Measurements from ENCODE around the gene LGALS7. TPM values are rescaled to one million over a fixed set of nuclear protein-coding genes. Genes with fewer than 3 reads are reported as not detected.

The LGALS7 gene
- total and polyA plus RNA-seq, 5 donors, result 0.79 to 1.1 TPM; not detected in 3

- H3K27ac ChIP-seq (ENCODE audit: low read length), result no peak overlapping the region
- no peaks in the 10 kb centered on the region for H3K4me1 ChIP-seq (ENCODE audit: control insufficient read depth, insufficient read depth, low read length)
- no peaks in the 10 kb centered on the region for H3K27me3 ChIP-seq (ENCODE audit: control insufficient read depth, insufficient read depth)
- DNase-seq (peak; percentile 80 to 91 (median 90)), ATAC-seq (peak; percentile 35 to 40)
- 68% methylated on average over 17 of the region's 17 CpGs for WGBS
- no peaks in the 10 kb centered on the region for H3K9me3 ChIP-seq (ENCODE audit: control insufficient read depth, low read length)
- intact Hi-C loops (cut with DNase I), result loop anchor here in 1 of 4 donors (5.0 kb wide), 1 partner anchor 78 kb away; no protein-coding TSS in a partner anchor
- H3K4me3 ChIP-seq (ENCODE audit: low read length), result no peak overlapping the region
Measured at GRCh38 chr19:38729653-38730469, 43.5 kb downstream of the LGALS7 start.

- Histone ChIP-seq H3K4me3 (ENCODE audit: low read length) (no peak overlapping the region), H3K4me1 (ENCODE audit: control insufficient read depth, insufficient read depth, low read length) (no peaks in the 10 kb centered on the region), H3K9me3 (ENCODE audit: control insufficient read depth, low read length) (no peaks in the 10 kb centered on the region), H3K27me3 (ENCODE audit: control insufficient read depth, insufficient read depth) (no peaks in the 10 kb centered on the region), H3K27ac (ENCODE audit: low read length) (no peak overlapping the region)
- 79% methylated on average over 37 of the region's 37 CpGs for WGBS
- intact Hi-C loops (cut with DNase I), result loop anchor here in 1 of 4 donors (5.0 kb wide), 1 partner anchor 77 kb away; no protein-coding TSS in a partner anchor
- ATAC-seq, result peak in 1 of 2 donors; percentile 1
- peak; percentile 28 to 71 (median 59) for DNase-seq
Measured at GRCh38 chr19:38728752-38729541, 44.4 kb downstream of the LGALS7 start.

GRCh38 chr19:38727868-38728660 is 45.3 kb downstream of the LGALS7 start:
- no peak overlapping the region for H3K27ac ChIP-seq (ENCODE audit: low read length)
- intact Hi-C loops (cut with DNase I), result loop anchor here in 1 of 4 donors (5.0 kb wide), 1 partner anchor 76 kb away; no protein-coding TSS in a partner anchor
- peak; percentile 22 to 45 for ATAC-seq
- H3K4me3 ChIP-seq (ENCODE audit: low read length), result no peak overlapping the region
- WGBS, result 50% methylated on average over 33 of the region's 33 CpGs
- peak; percentile 52 to 80 (median 77) for DNase-seq
- H3K4me1 ChIP-seq (ENCODE audit: control insufficient read depth, insufficient read depth, low read length), result peaks cover 1% of the 10 kb centered on the region
- no peaks in the 10 kb centered on the region for H3K27me3 ChIP-seq (ENCODE audit: control insufficient read depth, insufficient read depth)
- H3K9me3 ChIP-seq (ENCODE audit: control insufficient read depth, low read length), result no peaks in the 10 kb centered on the region

- Histone ChIP-seq H3K4me1 (ENCODE audit: control insufficient read depth, insufficient read depth, low read length) (peaks cover 7% of the 10 kb centered on the region), H3K4me3 (ENCODE audit: low read length) (no peak overlapping the region), H3K27ac (ENCODE audit: low read length) (no peak overlapping the region), H3K9me3 (ENCODE audit: control insufficient read depth, low read length) (no peaks in the 10 kb centered on the region), H3K27me3 (ENCODE audit: control insufficient read depth, insufficient read depth) (no peaks in the 10 kb centered on the region)
- intact Hi-C loops (cut with DNase I), result loop anchor here in 1 of 4 donors (5.0 kb wide), 1 partner anchor 75 kb away; no protein-coding TSS in a partner anchor
- DNase-seq (peak in 2 of 3 donors; percentile 13 to 49), ATAC-seq (no peak)
- 81% methylated on average over 17 of the region's 17 CpGs for WGBS
Measured at GRCh38 chr19:38727306-38727867, 45.9 kb downstream of the LGALS7 start.

- no peaks in the 10 kb centered on the region for H3K9me3 ChIP-seq (ENCODE audit: control insufficient read depth, low read length)
- H3K4me1 ChIP-seq (ENCODE audit: control insufficient read depth, insufficient read depth, low read length), result peaks cover 9% of the 10 kb centered on the region
- no peak overlapping the region for H3K27ac ChIP-seq (ENCODE audit: low read length)
- intact Hi-C loops (cut with DNase I), result loop anchor here in 1 of 4 donors (5.0 kb wide), 1 partner anchor 75 kb away; no protein-coding TSS in a partner anchor
- H3K4me3 ChIP-seq (ENCODE audit: low read length), result no peak overlapping the region
- DNase-seq, result peak; percentile 16 to 63 (median 47)
- no peak for ATAC-seq
- no peaks in the 10 kb centered on the region for H3K27me3 ChIP-seq (ENCODE audit: control insufficient read depth, insufficient read depth)
- 71% methylated on average over 30 of the region's 30 CpGs for WGBS
Measured at GRCh38 chr19:38726761-38727301, 46.5 kb downstream of the LGALS7 start.

- Histone ChIP-seq H3K9me3 (ENCODE audit: control insufficient read depth, low read length) (no peaks in the 10 kb centered on the region), H3K27me3 (ENCODE audit: control insufficient read depth, insufficient read depth) (no peaks in the 10 kb centered on the region), H3K4me1 (ENCODE audit: control insufficient read depth, insufficient read depth, low read length) (peaks cover 14% of the 10 kb centered on the region), H3K4me3 (ENCODE audit: low read length) (no peak overlapping the region), H3K27ac (ENCODE audit: low read length) (no peak overlapping the region)
- 80% methylated on average over 6 of the region's 6 CpGs for WGBS
- DNase-seq (peak; percentile 8 to 51 (median 50)), ATAC-seq (no peak)
- intact Hi-C loops (cut with DNase I), result loop anchor here in 1 of 4 donors (5.0 kb wide), 1 partner anchor 74 kb away; no protein-coding TSS in a partner anchor
Measured at GRCh38 chr19:38726284-38726673, 47.0 kb downstream of the LGALS7 start.

- WGBS, result 91% methylated on average over 21 of the region's 21 CpGs
- Histone ChIP-seq H3K27me3 (ENCODE audit: control insufficient read depth, insufficient read depth) (no peaks in the 10 kb centered on the region), H3K9me3 (ENCODE audit: control insufficient read depth, low read length) (no peaks in the 10 kb centered on the region), H3K4me1 (ENCODE audit: control insufficient read depth, insufficient read depth, low read length) (peaks cover 17% of the 10 kb centered on the region), H3K4me3 (ENCODE audit: low read length) (no peak overlapping the region), H3K27ac (ENCODE audit: low read length) (no peak overlapping the region)
- DNase-seq (peak; percentile 13 to 40 (median 32)), ATAC-seq (no peak)
- intact Hi-C loops (cut with DNase I), result loop anchor here in 1 of 4 donors (5.0 kb wide), 1 partner anchor 73 kb away; no protein-coding TSS in a partner anchor
Measured at GRCh38 chr19:38725469-38726283, 47.6 kb downstream of the LGALS7 start.

- intact Hi-C loops (cut with DNase I), result loop anchor here in 1 of 4 donors (5.0 kb wide), 1 partner anchor 67 kb away; no protein-coding TSS in a partner anchor
- H3K4me1 ChIP-seq (ENCODE audit: control insufficient read depth, insufficient read depth, low read length), result peaks cover 26% of the 10 kb centered on the region
- no peak for ATAC-seq
Measured at GRCh38 chr19:38723990-38724854, 49.1 kb downstream of the LGALS7 start.

More at GRCh38 chr19:38723990-38724854, 49.1 kb downstream of the LGALS7 start:
- H3K27ac ChIP-seq (ENCODE audit: low read length), result no peak overlapping the region
- no peak overlapping the region for H3K4me3 ChIP-seq (ENCODE audit: low read length)
- WGBS, result 92% methylated on average over 42 of the region's 42 CpGs
- peak in 2 of 3 donors; percentile 55 to 66 for DNase-seq
- H3K27me3 ChIP-seq (ENCODE audit: control insufficient read depth, insufficient read depth), result no peaks in the 10 kb centered on the region
- H3K9me3 ChIP-seq (ENCODE audit: control insufficient read depth, low read length), result no peaks in the 10 kb centered on the region

All from right cardiac atrium (tissue), 5 donors.